GM12878 (cell line): Measurements from ENCODE around the gene NRBP1. TPM values are rescaled to one million over a fixed set of nuclear protein-coding genes. Genes with fewer than 3 reads are reported as not detected.

ENCODE experiments used
- ATAC-seq: fragments of 200-7000 bp; cut with Tn5 transposase; 3 replicates; pipeline ENCODE4 v1.9.1; 2020; ENCODE audit warnings: mild to moderate bottlenecking, moderate library complexity
- BruUV-seq: library from RNA; stranded (reverse); fragments of 400-500 nt; replicated peaks from 2 replicates; lab custom pipeline; 2021; lab: Mats Ljungman, UMichigan
- CTCF ChIA-PET: fragments of 300-600 bp; sonication (Branson Sonifier 250); formaldehyde crosslinking; extraction: SDS; loops from one replicate; lab custom pipeline; 2021; ENCODE audit warnings: inconsistent platforms; lab: Yijun Ruan, JAX
- POLR2A ChIA-PET: fragments of 350-600 bp; formaldehyde crosslinking; extraction: SDS; loops from one replicate; lab custom pipeline; 2021; ENCODE audit warnings: inconsistent platforms; lab: Charles Lee
- RAD21 ChIA-PET: fragments of 300-600 bp; sonication (Branson Sonifier 250); formaldehyde crosslinking; loops from one replicate; lab custom pipeline; 2023; ENCODE audit warnings: antibody characterized with exemption; ENCODE audit not compliant: unreplicated experiment; lab: Charles Lee
- SMC1A ChIA-PET: fragments of 300-600 bp; sonication (Branson Sonifier 250); formaldehyde crosslinking; loops from one replicate; lab custom pipeline; 2023; ENCODE audit not compliant: unreplicated experiment, uncharacterized antibody; lab: Charles Lee
- DNase-seq: peaks from one replicate; pipeline ENCODE4 v3.0.0-alpha.2; 2011; ENCODE audit warnings: low read depth, low spot score
- FAIRE-seq: peaks from 3 replicates; lab custom pipeline; 2011; peaks lifted over from hg19 to GRCh38; lab: Jason Lieb, UNC
- H2AFZ ChIP-seq: 2 replicates; pipeline ENCODE4 v1.6.0; 2011; ENCODE audit warnings: low read depth, low read length, control low read depth; ENCODE audit not compliant: control insufficient read depth
- H3K27ac ChIP-seq: 2 replicates; pipeline ENCODE4 v1.5.1; 2011; ENCODE audit warnings: control low read depth; ENCODE audit not compliant: control insufficient read depth, insufficient read depth
- H3K27me3 ChIP-seq, 2 experiments: replicated peaks in 1 of 2; 2 replicates each; pipeline versions ENCODE4 v1.6.0 to v1.6.1; 2011; ENCODE audit warnings: low read length in 1 of 2; ENCODE audit not compliant: control insufficient read depth in 2 of 2, insufficient read depth in 2 of 2
- H3K36me3 ChIP-seq, 2 experiments: 2 replicates each; pipeline ENCODE4 v1.5.1; 2011; ENCODE audit warnings: low read length in 1 of 2; ENCODE audit not compliant: control insufficient read depth in 2 of 2, insufficient read depth in 2 of 2
- H3K4me1 ChIP-seq: 2 replicates; pipeline ENCODE4 v1.6.1; 2011; ENCODE audit warnings: mild to moderate bottlenecking, low read length, moderate library complexity, mixed read lengths; ENCODE audit not compliant: control insufficient read depth, insufficient read depth
- H3K4me2 ChIP-seq: 2 replicates; pipeline ENCODE4 v1.6.0; 2011; ENCODE audit warnings: control low read depth; ENCODE audit not compliant: control insufficient read depth, insufficient read depth
- H3K4me3 ChIP-seq: fragments of 200-600 bp; sonication (generic); 2 replicates; pipeline ENCODE4 v1.5.1; 2016
- H3K79me2 ChIP-seq: 2 replicates; pipeline ENCODE4 v1.6.0; 2011; ENCODE audit warnings: low read length; ENCODE audit not compliant: control insufficient read depth, insufficient read depth
- H3K9ac ChIP-seq: 2 replicates; pipeline ENCODE4 v1.8.0; 2011; ENCODE audit warnings: low read length, control low read depth, mixed read lengths; ENCODE audit not compliant: control insufficient read depth, insufficient read depth
- H3K9me3 ChIP-seq: replicated peaks from 3 replicates; pipeline ENCODE4 v1.5.1; 2011; ENCODE audit warnings: mild to moderate bottlenecking, low read length; ENCODE audit not compliant: control insufficient read depth, insufficient read depth
- H4K20me1 ChIP-seq: 2 replicates; pipeline ENCODE4 v1.6.0; 2011; ENCODE audit not compliant: control insufficient read depth, insufficient read depth
- ASH2L ChIP-seq: fragments of 300-600, 200-600 bp; sonication (generic); IDR thresholded peaks from 2 replicates; pipeline ENCODE4 v1.6.1; 2017; ENCODE audit warnings: low read depth, mild to moderate bottlenecking, borderline replicate concordance
- BACH1 ChIP-seq: fragments of 450-650 bp; IDR thresholded peaks from 2 replicates; pipeline ENCODE4 v1.6.1; 2017; ENCODE audit warnings: mild to moderate bottlenecking, borderline replicate concordance
- BHLHE40 ChIP-seq, 2 experiments: fragments of 450-650 bp in 1 of 2; IDR thresholded peaks; 2 replicates each; pipeline ENCODE4 v1.6.1; 2011 to 2017; ENCODE audit warnings: low read depth in 2 of 2, borderline replicate concordance in 1 of 2, improper control_type of control experiment in 1 of 2, low read length in 1 of 2, mild to moderate bottlenecking in 1 of 2
- CREM ChIP-seq: IDR thresholded peaks from 2 replicates; pipeline ENCODE4 v1.6.1; 2014; ENCODE audit warnings: antibody characterized with exemption, low read depth
- E2F4 ChIP-seq: IDR thresholded peaks from 2 replicates; pipeline ENCODE4 v1.6.1; 2012; ENCODE audit warnings: low read depth, low read length, improper control_type of control experiment
- E4F1 ChIP-seq: fragments of 450-650 bp; IDR thresholded peaks from 2 replicates; pipeline ENCODE4 v1.6.1; 2018; ENCODE audit warnings: borderline replicate concordance, mild to moderate bottlenecking; ENCODE audit not compliant: partially characterized antibody
- GABPA ChIP-seq: IDR thresholded peaks from 2 replicates; pipeline ENCODE4 v1.6.1; 2014; ENCODE audit warnings: antibody characterized with exemption, low read depth, mild to moderate bottlenecking, inconsistent platforms
- IRF3 ChIP-seq: fragments of 450-650 bp; IDR thresholded peaks from 2 replicates; pipeline ENCODE4 v1.6.1; 2014; ENCODE audit warnings: mild to moderate bottlenecking
- MLLT1 ChIP-seq: fragments of 450-650 bp; IDR thresholded peaks from 2 replicates; pipeline ENCODE4 v1.6.1; 2016; ENCODE audit warnings: mild to moderate bottlenecking
- MXI1 ChIP-seq: fragments of 150-350 bp; IDR thresholded peaks from 2 replicates; pipeline ENCODE4 v1.6.1; 2011; ENCODE audit warnings: low read depth, mild to moderate bottlenecking, inconsistent platforms, low read length, improper control_type of control experiment
- PAX8 ChIP-seq: fragments of 450-650 bp; IDR thresholded peaks from 2 replicates; pipeline ENCODE4 v1.6.1; 2017; ENCODE audit warnings: mild to moderate bottlenecking, moderate library complexity
- RELB ChIP-seq: fragments of 450-650 bp; IDR thresholded peaks from 2 replicates; pipeline ENCODE4 v1.6.1; 2017; ENCODE audit warnings: low read depth, mild to moderate bottlenecking, moderate library complexity
- STAT1 ChIP-seq: fragments of 450-650 bp; conservative IDR thresholded peaks from 2 replicates; pipeline ENCODE4 v1.6.1; 2014; ENCODE audit warnings: antibody characterized with exemption, mild to moderate bottlenecking
- STAT3 ChIP-seq: IDR thresholded peaks from 2 replicates; pipeline ENCODE4 v1.6.1; 2011; ENCODE audit warnings: low read depth, low read length, improper control_type of control experiment
- WGBS: methylation state at CpG from one replicate; pipeline ENCODE4 v1.1.6; 2016; ENCODE audit warnings: low lambda C conversion rate; ENCODE audit not compliant: insufficient replicate concordance, insufficient coverage; ENCODE audit errors: missing lambda C conversion rate; 5-methylcytosine and 5-hydroxymethylcytosine counted together
- in situ Hi-C: fragments of 300-500 bp; cut with MboI; formaldehyde crosslinking; loops from 9 replicates; pipeline ENCODE4 v1.14.3; 2018; ENCODE audit warnings: mixed read lengths
- intact Hi-C: fragments of 100-400 bp; cut with micrococcal nuclease; formaldehyde crosslinking; loops from one replicate; pipeline ENCODE4 v1.14.2; 2022; ENCODE audit not compliant: unreplicated experiment
- polyA plus RNA-seq, 11 experiments: library from polyadenylated mRNA; depleted of rRNA in 4 of 11; unstranded in 6 of 11; stranded (reverse) in 5 of 11; fragments of >200 nt; fragmentation: Nextera tagmentation in 4 of 11; fragmentation: Illumina TruSeq in 1 of 11; extraction: Ambion mirVana in 4 of 11; extraction: Trizol in 1 of 11; gene quantifications; 1 replicate in 1 of 11; 2 replicates in 10 of 11; pipeline versions ENCODE4 v1.2.1 to v1.2.3, GENCODE V29; 2011 to 2016; ENCODE audit warnings: inconsistent platforms in 2 of 11, missing spikeins in 2 of 11, low read depth in 1 of 11
- total RNA-seq, 4 experiments: library from RNA; depleted of rRNA in 3 of 4; stranded (reverse); fragments of >200 nt in 3 of 4; fragmentation: Illumina TruSeq in 1 of 4; extraction: Trizol in 1 of 4; gene quantifications; 2 replicates each; pipeline versions ENCODE4 v1.2.1 to v1.2.3, GENCODE V29; 2013 to 2021

Gene NRBP1
- total and polyA plus RNA-seq, 10 of the 15 experiments (the other 5 are each of a cell fraction or from before 2014, with no cell fraction given), result 5.7 to 136 (median 66.1) TPM

GRCh38 chr2:27427863-27428212 lies 593 bp upstream of the NRBP1 start:
- POLR2A ChIA-PET, result interaction anchor here (0.6 to 5.8 kb wide), 9 partner anchors 14 to 254 kb away, joined by 3 to 71 read pairs (median 4); partner anchors contain the start of genes EIF2B4, GTF3C2, PPM1G and SNX17
- Histone ChIP-seq H3K36me3 (no peaks in the 10 kb centered on the region), H3K9ac (peak overlapping the region; percentile 91), H3K4me3 (peak overlapping the region; percentile 97), H3K9me3 (no peaks in the 10 kb centered on the region), H3K79me2 (peaks cover 36% of the 10 kb centered on the region), H3K4me2 (peak overlapping the region; percentile 66), H3K4me1 (no peaks in the 10 kb centered on the region), H3K27ac (peak overlapping the region; percentile 85), H4K20me1 (no peaks in the 10 kb centered on the region), H2AFZ (peak overlapping the region; percentile 93), H3K27me3 (no peaks in the 10 kb centered on the region)
- DNase-seq, result no peak
- SMC1A ChIA-PET, result interaction anchor here (1.0 to 3.7 kb wide), 4 partner anchors 18 to 55 kb away, joined by 3 to 14 read pairs (median 6); partner anchors contain the start of gene PPM1G
- no peak for ATAC-seq
- RAD21 ChIA-PET, result interaction anchor here (1.5 to 3.3 kb wide), 3 partner anchors 18 to 256 kb away, joined by 4 to 29 read pairs (median 9); partner anchors contain the start of gene PPM1G
- 18% methylated on average over 7 of the region's 7 CpGs for WGBS
- no peak for TF ChIP-seq IRF3
- TF ChIP-seq E2F4, result no peak
- TF ChIP-seq PAX8, result 0 out of 2 replicates have a peak, but pooled peaks have one; percentile 41
- TF ChIP-seq ASH2L, result no peak
- TF ChIP-seq CREM, result no peak
- no peak for TF ChIP-seq BHLHE40 (IDR thresholded peaks at IDR 0.05; ENCODE audit: borderline replicate concordance in 1 of 2, low read depth in 2 of 2, low read length in 1 of 2)
- no peak for TF ChIP-seq MXI1
- 0 out of 2 replicates have a peak, but pooled peaks have one; percentile 5 for TF ChIP-seq GABPA
- no peak for TF ChIP-seq MLLT1
- no peak for TF ChIP-seq E4F1
- TF ChIP-seq RELB, result no peak
- TF ChIP-seq STAT1, result no peak
- TF ChIP-seq STAT3, result no peak
- no peak for TF ChIP-seq BACH1
- BruUV-seq, result TSS peak; percentile 94
- in situ Hi-C loops, result no loop called here
- intact Hi-C loops, result loop anchor here (2.0 kb wide), 1 partner anchor 19 kb away; the partner anchor contains the start of gene PPM1G
- CTCF ChIA-PET, result interaction anchor here (1.1 to 5.8 kb wide), 6 partner anchors 18 to 256 kb away, joined by 3 to 52 read pairs (median 4); partner anchors contain the start of genes PPM1G and SNX17
- peak; percentile 52 for FAIRE-seq
